Limb (tissue), 2 donors: ENCODE measurements around the gene QRICH1.
A peak's percentile ranks its signal among the peaks of the same experiment; 100 is the strongest.

Experiments
- DNase-seq, 2 donors: peaks; one replicate each; pipeline ENCODE4 v3.0.0-alpha.2; 2016; ENCODE audit errors: extremely low spot score in 2 of 2

The QRICH1 gene

GRCh38 chr3:48999085-48999858 is 94.6 kb downstream of the QRICH1 start:
- no peak for DNase-seq

- DNase-seq = peak in 1 of 2 donors; percentile 63
Measured at GRCh38 chr3:48997714-48998637, 95.9 kb downstream of the QRICH1 start.

GRCh38 chr3:48997102-48997635 is 96.7 kb downstream of the QRICH1 start:
- no peak for DNase-seq

GRCh38 chr3:48996640-48997039 is 97.2 kb downstream of the QRICH1 start:
- no peak for DNase-seq

- DNase-seq = no peak
Measured at GRCh38 chr3:48993834-48994233, 100.0 kb downstream of the QRICH1 start.

GRCh38 chr3:48991851-48992545 is 101.9 kb downstream of the QRICH1 start:
- no peak for DNase-seq

GRCh38 chr3:48990636-48991469 is 103.0 kb downstream of the QRICH1 start:
- DNase-seq = peak in 1 of 2 donors; percentile 47

GRCh38 chr3:48989796-48990635 is 103.9 kb downstream of the QRICH1 start, which contains the start of gene P4HTM:
Gene P4HTM, plus strand, starts transcription at chr3:48990241. Its CDS starts 16 bp downstream, at chr3:48990257.
- peak; percentile 86 to 88 for DNase-seq

GRCh38 chr3:48989126-48989795 is 104.6 kb downstream of the QRICH1 start:
- no peak for DNase-seq

- DNase-seq = no peak
Measured at GRCh38 chr3:48985831-48986376, 108.0 kb downstream of the QRICH1 start.

- DNase-seq = no peak
Measured at GRCh38 chr3:48984663-48985062, 109.2 kb downstream of the QRICH1 start.

- DNase-seq = no peak
Measured at GRCh38 chr3:48983096-48983495, 110.8 kb downstream of the QRICH1 start.

GRCh38 chr3:48982686-48983085 is 111.2 kb downstream of the QRICH1 start:
- DNase-seq = no peak

GRCh38 chr3:48982016-48982415 is 111.9 kb downstream of the QRICH1 start:
- DNase-seq = no peak

- DNase-seq = no peak
Measured at GRCh38 chr3:48980295-48980694, 113.6 kb downstream of the QRICH1 start.
